Left ventricle myocardium inferior (tissue), 1 donor: ENCODE results near the gene RFX6. TPM values are rescaled to one million over a fixed set of nuclear protein-coding genes. Genes with fewer than 3 reads are reported as not detected.

ENCODE experiments used
- DNase-seq: peaks from one replicate; pipeline ENCODE4 v3.0.0-alpha.2; 2020
- H3K27ac ChIP-seq: fragments of 200-600 bp; replicated peaks from 2 replicates; pipeline ENCODE4 v1.8.0; 2021
- H3K27me3 ChIP-seq: fragments of 200-600 bp; 2 replicates; pipeline ENCODE4 v1.8.0; 2021; ENCODE audit warnings: low read depth
- H3K36me3 ChIP-seq: fragments of 200-600 bp; 2 replicates; pipeline ENCODE4 v1.8.0; 2021
- H3K4me1 ChIP-seq: fragments of 200-600 bp; 2 replicates; pipeline ENCODE4 v1.8.0; 2021
- H3K4me3 ChIP-seq: fragments of 200-600 bp; 2 replicates; pipeline ENCODE4 v1.8.0; 2021; ENCODE audit warnings: mild to moderate bottlenecking, moderate library complexity
- H3K9me3 ChIP-seq: fragments of 200-600 bp; replicated peaks from 2 replicates; pipeline ENCODE4 v1.8.0; 2021
- intact Hi-C: fragments of 100-400 bp; cut with micrococcal nuclease; formaldehyde crosslinking; loops from one replicate; pipeline ENCODE4 v1.11.0; 2022
- total RNA-seq: library from RNA; stranded (reverse); fragmentation: NEBNext Ultra II Directional; extraction: Animal tissue kit (Norgen Biotek cat#: 25700); gene quantifications from one replicate; pipeline ENCODE4 v1.2.1, GENCODE V29; 2021
- TF ChIP-seq, protein P1 (sequence below): fragments of 200-600 bp; IDR thresholded peaks from 2 replicates; pipeline ENCODE4 v1.8.0; 2021; ENCODE audit warnings: antibody characterized with exemption, mild to moderate bottlenecking, borderline replicate concordance
- donor health status: DM: no; HTN: yes; CAD: no; lungs with severe emphysema.

Gene RFX6
- total RNA-seq, 1 donor from 2014 or later = not detected

- no peaks in the 10 kb centered on the region for H3K9me3 ChIP-seq
- H3K4me3 ChIP-seq = no peak overlapping the region
- H3K27me3 ChIP-seq = no peaks in the 10 kb centered on the region
- H3K4me1 ChIP-seq = peaks cover 5% of the 10 kb centered on the region
- no peaks in the 10 kb centered on the region for H3K36me3 ChIP-seq
- no peak for DNase-seq
- intact Hi-C loops = no loop called here
- TF ChIP-seq, protein P1, sequence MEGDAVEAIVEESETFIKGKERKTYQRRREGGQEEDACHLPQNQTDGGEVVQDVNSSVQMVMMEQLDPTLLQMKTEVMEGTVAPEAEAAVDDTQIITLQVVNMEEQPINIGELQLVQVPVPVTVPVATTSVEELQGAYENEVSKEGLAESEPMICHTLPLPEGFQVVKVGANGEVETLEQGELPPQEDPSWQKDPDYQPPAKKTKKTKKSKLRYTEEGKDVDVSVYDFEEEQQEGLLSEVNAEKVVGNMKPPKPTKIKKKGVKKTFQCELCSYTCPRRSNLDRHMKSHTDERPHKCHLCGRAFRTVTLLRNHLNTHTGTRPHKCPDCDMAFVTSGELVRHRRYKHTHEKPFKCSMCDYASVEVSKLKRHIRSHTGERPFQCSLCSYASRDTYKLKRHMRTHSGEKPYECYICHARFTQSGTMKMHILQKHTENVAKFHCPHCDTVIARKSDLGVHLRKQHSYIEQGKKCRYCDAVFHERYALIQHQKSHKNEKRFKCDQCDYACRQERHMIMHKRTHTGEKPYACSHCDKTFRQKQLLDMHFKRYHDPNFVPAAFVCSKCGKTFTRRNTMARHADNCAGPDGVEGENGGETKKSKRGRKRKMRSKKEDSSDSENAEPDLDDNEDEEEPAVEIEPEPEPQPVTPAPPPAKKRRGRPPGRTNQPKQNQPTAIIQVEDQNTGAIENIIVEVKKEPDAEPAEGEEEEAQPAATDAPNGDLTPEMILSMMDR = no peak
- no peak overlapping the region for H3K27ac ChIP-seq
These were observed 51.6 kb downstream of the RFX6 start for GRCh38 chr6:116928677-116929076.

DNA sequence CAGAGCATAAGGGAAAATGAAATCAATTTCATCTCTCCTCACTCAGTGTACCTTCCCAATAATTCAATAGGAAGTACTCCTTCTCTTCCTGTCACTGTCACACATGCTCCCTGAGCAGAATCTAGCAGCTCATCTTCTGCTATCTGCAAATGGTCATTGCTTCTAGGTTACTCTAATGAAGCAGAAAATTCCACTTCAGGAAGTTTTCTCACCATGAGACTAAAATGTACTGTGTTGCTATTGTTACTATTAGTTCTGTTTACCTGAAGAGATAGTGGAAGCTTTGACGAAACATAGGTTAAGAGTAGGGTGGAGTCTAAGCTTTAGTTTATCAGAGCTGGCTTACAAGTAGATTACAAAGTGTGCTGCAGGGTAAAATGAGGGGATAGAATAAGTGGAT lies 52.8 kb downstream of the RFX6 start:
- H3K4me3 ChIP-seq = no peak overlapping the region
- DNase-seq = no peak
- H3K9me3 ChIP-seq = no peaks in the 10 kb centered on the region
- H3K27me3 ChIP-seq = no peaks in the 10 kb centered on the region
- TF ChIP-seq, protein P1 = no peak
- H3K36me3 ChIP-seq = no peaks in the 10 kb centered on the region
- intact Hi-C loops = no loop called here
- peaks cover 5% of the 10 kb centered on the region for H3K4me1 ChIP-seq
- no peak overlapping the region for H3K27ac ChIP-seq

DNA sequence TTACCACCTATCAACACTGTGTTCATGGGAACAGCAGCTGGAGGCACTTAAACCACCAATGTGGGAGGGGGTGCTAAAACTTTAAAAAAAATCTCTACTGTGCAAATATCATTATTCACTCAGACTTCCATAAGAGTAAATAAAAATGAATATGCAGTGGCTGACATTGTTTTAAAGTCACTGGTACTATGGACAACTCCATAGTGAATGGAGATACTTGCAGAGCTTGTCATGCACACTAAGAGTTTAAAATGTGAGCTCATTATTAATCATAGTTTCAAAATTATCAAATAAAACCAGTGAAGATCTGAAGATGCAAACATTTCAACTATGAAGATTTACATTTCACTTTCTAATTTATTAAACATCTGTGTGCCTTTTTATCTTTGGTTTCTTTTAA lies 54.4 kb downstream of the RFX6 start:
- Histone ChIP-seq H3K27me3 (no peaks in the 10 kb centered on the region), H3K9me3 (no peaks in the 10 kb centered on the region), H3K4me3 (no peak overlapping the region), H3K36me3 (no peaks in the 10 kb centered on the region), H3K4me1 (no peaks in the 10 kb centered on the region), H3K27ac (no peak overlapping the region)
- intact Hi-C loops = no loop called here
- TF ChIP-seq, protein P1 = no peak
- DNase-seq = no peak

GRCh38 chr6:116932496-116932895 lies 55.5 kb downstream of the RFX6 start:
- DNase-seq = no peak
- Histone ChIP-seq H3K27ac (no peak overlapping the region), H3K4me1 (no peaks in the 10 kb centered on the region), H3K36me3 (no peaks in the 10 kb centered on the region), H3K27me3 (no peaks in the 10 kb centered on the region), H3K4me3 (no peak overlapping the region), H3K9me3 (no peaks in the 10 kb centered on the region)
- intact Hi-C loops = no loop called here
- TF ChIP-seq, protein P1 = no peak

DNA sequence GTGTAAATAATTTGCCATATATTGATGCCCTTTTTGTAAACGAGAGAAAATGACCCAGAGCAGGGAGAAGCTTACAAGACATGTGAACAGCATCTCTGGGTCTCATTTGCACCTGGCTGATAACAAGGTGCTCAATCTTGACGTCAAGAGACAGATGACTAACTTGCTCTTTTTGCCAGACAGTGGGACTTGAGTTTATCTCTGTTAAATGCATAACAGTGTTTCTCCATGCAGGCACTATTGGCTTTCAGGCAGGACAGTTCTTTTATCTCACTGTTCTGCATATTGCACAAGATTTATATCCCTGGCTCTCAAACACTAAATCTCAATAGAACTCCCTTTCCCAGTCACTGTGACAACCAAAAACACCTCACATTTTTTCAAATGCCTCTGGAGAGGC lies 56.4 kb downstream of the RFX6 start:
- Histone ChIP-seq H3K4me3 (no peak overlapping the region), H3K4me1 (no peaks in the 10 kb centered on the region), H3K27me3 (no peaks in the 10 kb centered on the region), H3K9me3 (no peaks in the 10 kb centered on the region), H3K36me3 (no peaks in the 10 kb centered on the region), H3K27ac (no peak overlapping the region)
- TF ChIP-seq, protein P1 = no peak
- intact Hi-C loops = no loop called here
- no peak for DNase-seq

DNA sequence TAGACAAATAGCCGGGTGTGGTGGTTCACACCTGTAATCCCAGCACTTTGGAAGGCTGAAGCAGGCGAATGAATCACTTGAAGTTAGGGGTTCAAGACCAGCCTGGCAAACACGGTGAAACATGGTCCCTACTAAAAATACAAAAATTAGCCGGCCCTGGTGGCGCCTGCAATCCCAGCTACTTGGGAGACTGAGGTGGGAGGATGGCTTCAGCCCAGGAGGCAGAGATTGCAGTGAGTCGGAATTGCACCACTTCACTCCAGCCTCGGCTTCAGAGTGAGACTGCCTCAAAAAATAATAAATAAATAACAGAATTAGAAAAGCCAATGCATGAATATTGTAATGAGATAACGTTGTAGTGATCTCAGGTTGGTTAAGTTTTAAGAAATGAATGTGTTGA lies 61.3 kb downstream of the RFX6 start:
- DNase-seq = no peak
- TF ChIP-seq, protein P1 = no peak
- intact Hi-C loops = no loop called here
- H3K27ac ChIP-seq = no peak overlapping the region
- no peaks in the 10 kb centered on the region for H3K4me1 ChIP-seq
- H3K4me3 ChIP-seq = no peak overlapping the region
- H3K36me3 ChIP-seq = no peaks in the 10 kb centered on the region
- no peaks in the 10 kb centered on the region for H3K9me3 ChIP-seq
- peaks cover 9% of the 10 kb centered on the region for H3K27me3 ChIP-seq
